ENCODE measurements around the gene HRG.
A peak's percentile ranks its signal among the peaks of the same experiment; 100 is the strongest.

The HRG gene

DNA sequence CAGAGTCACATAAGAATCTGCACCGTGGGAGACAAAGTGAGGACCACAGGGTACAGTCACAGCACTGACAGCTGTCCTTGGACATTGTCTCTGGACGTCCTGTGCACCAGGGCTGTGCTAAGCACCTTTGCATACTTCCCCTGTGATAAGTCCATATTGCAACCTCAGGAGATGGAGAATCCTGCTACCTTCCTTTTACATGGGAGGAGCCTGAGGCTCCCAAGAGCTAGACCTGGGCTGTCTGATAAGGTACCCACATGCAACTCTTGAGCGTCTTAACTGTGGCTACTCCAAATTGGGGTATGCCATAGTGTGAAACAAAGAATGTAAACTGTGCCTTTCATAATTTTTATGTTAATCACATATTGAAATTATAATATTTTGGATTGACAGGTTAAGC lies 28.1 kb upstream of the HRG start:
- no peak overlapping the region for H3K4me3 ChIP-seq
- no peak overlapping the region for H3K27ac ChIP-seq

GRCh38 chr3:186638259-186638658 lies 27.6 kb upstream of the HRG start:
- no peak overlapping the region for H3K27ac ChIP-seq
- H3K4me3 ChIP-seq, result no peak overlapping the region

- Histone ChIP-seq H3K4me3 (no peak within 1 kb of the TSS), H3K27ac (peak within 1 kb of the TSS in 9 of 21 experiments; percentile 2 to 54 (median 37))
Observed at GRCh38 chr3:186639778-186640472, 25.9 kb upstream of the HRG start, which contains the start of gene FETUB. TSS of gene FETUB (plus strand) at chr3:186640399. CDS start at chr3:186640461, 62 bp downstream.

DNA sequence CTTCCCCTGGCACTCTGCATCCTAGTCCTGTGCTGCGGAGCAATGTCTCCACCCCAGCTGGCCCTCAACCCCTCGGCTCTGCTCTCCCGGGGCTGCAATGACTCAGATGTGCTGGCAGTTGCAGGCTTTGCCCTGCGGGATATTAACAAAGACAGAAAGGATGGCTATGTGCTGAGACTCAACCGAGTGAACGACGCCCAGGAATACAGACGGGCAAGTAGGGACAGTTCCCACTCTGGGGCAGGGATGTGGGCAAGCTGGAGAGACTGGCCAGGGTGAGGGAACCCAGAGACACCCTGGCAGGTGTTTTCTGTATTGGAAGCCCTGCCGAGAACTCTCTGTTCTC lies 25.4 kb upstream of the HRG start:
- Histone ChIP-seq H3K27ac (peak overlapping the region in 7 of 21 experiments; percentile 2 to 54 (median 37)), H3K4me3 (no peak overlapping the region)

- peak overlapping the region in 9 of 21 experiments; percentile 2 to 54 (median 37) for H3K27ac ChIP-seq
- no peak overlapping the region for H3K4me3 ChIP-seq
Observed at GRCh38 chr3:186640929-186641328, 24.9 kb upstream of the HRG start.

- Histone ChIP-seq H3K4me3 (no peak overlapping the region), H3K27ac (no peak overlapping the region)
Observed at GRCh38 chr3:186642014-186642413, 23.8 kb upstream of the HRG start.

DNA sequence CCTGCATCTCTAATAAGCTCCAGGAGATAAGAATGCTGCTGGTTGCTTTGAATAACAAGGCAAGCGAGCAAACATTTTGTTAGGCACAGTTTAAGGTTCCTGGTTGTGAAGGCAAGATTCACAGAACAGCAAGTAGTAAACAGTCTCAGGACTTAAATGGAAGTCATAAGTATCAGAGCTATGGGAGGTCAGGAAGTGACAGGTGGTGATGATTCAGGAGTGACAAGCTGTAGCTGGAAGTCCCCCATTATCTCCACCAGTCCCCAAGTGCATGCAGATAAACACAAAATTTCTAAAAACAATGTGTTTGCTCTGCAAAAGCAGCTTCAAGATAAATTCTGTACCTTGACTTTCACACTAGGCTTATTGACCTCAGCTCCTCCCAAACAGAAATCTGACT lies 22.3 kb upstream of the HRG start:
- no peak overlapping the region for H3K4me3 ChIP-seq
- H3K27ac ChIP-seq, result no peak overlapping the region

- Histone ChIP-seq H3K4me3 (no peak overlapping the region), H3K27ac (peak overlapping the region in 10 of 21 experiments; percentile 7 to 66 (median 47))
Observed at GRCh38 chr3:186644683-186645082, 21.1 kb upstream of the HRG start.

DNA sequence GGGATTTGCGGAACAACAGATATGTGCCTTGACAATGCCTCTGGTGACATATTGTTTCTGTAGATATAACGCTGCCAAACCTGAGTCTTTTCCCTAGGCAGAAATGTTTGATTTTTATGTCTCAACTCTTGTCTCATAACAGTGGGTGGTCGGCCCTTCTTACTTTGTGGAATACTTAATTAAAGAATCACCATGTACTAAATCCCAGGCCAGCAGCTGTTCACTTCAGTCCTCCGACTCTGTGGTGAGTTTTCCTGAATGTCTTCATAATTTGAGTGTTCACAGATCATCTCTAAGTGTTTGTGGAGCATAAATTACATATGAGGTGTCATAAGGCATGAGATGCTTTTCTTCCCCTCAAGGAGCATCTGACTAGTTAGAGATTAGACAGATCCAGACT lies 19.7 kb upstream of the HRG start:
- Histone ChIP-seq H3K27ac (no peak overlapping the region), H3K4me3 (no peak overlapping the region)

DNA sequence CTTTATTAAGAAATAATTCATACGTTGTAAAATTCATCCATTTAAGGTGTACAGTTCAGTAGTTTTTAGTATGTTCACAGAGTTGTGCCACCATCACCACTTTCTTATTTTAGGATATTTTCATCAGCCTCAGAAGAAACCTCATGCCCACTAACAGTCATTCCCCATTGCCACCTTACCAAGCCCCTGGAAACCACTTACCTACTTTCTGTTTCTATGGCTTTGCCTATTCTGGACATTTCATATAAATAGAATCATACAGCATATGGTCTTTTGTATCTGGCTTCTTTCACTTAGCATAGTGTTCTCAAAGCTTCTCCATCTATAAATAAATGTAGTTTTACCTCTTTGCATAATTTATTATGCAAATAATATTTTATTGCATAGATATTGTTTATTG lies 19.0 kb upstream of the HRG start:
- H3K27ac ChIP-seq, result no peak overlapping the region

DNA sequence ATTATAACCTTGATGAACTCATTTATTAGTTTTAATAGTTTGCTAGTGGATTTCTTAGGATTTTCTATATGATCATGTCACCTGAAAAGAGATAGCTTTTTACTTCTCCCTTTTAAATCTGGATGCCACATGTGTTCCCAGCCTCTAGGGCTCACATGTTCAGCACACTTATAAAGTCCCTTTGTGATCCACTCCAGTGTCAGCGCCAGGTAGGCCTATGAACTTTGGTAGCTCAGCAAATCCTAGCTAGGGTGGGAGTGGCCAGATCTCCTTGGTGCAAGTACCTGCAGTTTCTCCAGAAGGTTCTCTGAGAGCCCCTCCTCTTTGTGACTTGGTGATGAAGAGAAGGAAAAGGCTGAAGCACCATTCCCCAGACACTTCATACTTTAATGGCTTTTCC lies 17.0 kb upstream of the HRG start:
- Histone ChIP-seq H3K4me3 (no peak overlapping the region), H3K27ac (no peak overlapping the region)

More for the DNA sequence above, 19.0 kb upstream of the HRG start:
- no peak overlapping the region for H3K4me3 ChIP-seq

- no peak overlapping the region for H3K4me3 ChIP-seq
- H3K27ac ChIP-seq, result no peak overlapping the region
Observed at GRCh38 chr3:186651678-186652215, 14.1 kb upstream of the HRG start.

- H3K4me3 ChIP-seq, result no peak overlapping the region
- peak overlapping the region in 1 of 21 experiments; percentile 27 for H3K27ac ChIP-seq
Observed at GRCh38 chr3:186653080-186653707, 12.6 kb upstream of the HRG start.

GRCh38 chr3:186653984-186654383 lies 11.8 kb upstream of the HRG start:
- H3K27ac ChIP-seq, result no peak overlapping the region
- no peak overlapping the region for H3K4me3 ChIP-seq

- Histone ChIP-seq H3K4me3 (no peak overlapping the region), H3K27ac (no peak overlapping the region)
Observed at GRCh38 chr3:186663361-186664118, 2.3 kb upstream of the HRG start.

- Histone ChIP-seq H3K4me3 (no peak overlapping the region), H3K27ac (no peak overlapping the region)
Observed at GRCh38 chr3:186664119-186664495, 1.7 kb upstream of the HRG start.

DNA sequence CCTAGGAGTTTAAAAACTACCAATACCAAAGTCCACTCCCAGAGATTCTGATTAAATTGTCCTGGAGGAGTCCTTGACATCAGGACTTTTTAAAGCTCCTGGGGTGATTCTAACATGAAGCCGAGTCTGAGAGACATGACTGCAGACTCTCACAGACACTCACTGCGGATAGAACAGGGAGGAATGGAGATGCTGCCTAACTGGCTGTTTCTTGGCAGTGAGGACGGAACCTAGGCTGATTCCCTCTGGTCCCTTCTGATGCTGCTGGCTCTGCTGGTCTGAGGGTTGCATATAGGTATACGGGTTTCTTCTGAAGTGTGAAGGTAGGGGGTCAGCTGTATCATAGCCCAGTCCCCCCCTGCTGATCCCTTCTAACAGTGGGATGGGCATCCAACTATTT lies 1.3 kb upstream of the HRG start:
- no peak overlapping the region for H3K4me3 ChIP-seq
- H3K27ac ChIP-seq, result no peak overlapping the region

DNA sequence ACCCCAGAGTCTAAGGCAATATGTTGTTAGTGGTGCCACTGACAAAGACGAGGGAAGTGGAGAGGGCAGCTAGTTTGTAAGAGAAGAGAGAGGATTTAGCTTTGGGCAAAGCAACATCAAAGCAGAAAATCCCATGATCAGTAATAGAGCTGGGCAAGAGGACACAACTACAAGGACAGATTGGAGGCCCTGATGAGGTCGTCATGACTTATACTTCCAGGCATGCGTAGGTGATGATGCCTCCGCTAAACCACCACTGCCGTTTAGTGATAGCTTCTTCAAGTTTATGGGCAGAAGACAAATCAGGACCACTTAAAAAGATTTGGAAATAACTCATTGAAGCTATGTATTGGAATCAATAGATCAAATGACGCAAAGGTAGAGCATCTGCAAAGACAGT lies 2.6 kb downstream of the HRG start:
- H3K27ac ChIP-seq, result no peak overlapping the region
- H3K4me3 ChIP-seq, result no peak overlapping the region

- Histone ChIP-seq H3K27ac (no peak overlapping the region), H3K4me3 (no peak overlapping the region)
Observed at GRCh38 chr3:186669378-186670084, 3.7 kb downstream of the HRG start.

- no peak overlapping the region for H3K27ac ChIP-seq
- H3K4me3 ChIP-seq, result no peak overlapping the region
Observed at GRCh38 chr3:186670155-186670554, 4.3 kb downstream of the HRG start.
